ENCODE results near the gene UTS2R.

DNA sequence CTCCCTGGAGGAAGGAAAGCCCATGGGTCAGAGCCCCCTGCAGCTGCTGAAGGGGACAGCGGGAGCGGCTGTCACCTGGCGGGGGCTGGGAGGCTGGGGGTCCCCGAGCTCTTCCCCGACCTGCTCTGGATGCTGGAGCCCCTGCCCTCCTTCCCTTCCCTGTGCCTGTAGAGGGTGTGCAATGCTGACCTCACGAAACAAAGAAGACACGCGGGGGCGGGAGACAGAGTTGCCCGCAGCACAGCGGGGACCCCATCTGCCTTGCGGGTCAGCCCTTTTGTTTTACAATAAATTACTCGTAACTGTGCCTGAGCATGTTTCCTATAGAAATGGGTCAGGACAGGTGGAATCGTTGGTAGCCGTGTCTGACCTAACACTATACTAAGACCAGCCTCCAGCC lies 44.3 kb upstream of the UTS2R start:
- TF ChIP-seq ZBTB21 (tag by site-specific recombination; IDR thresholded peaks at IDR 0.05), result no peak
- TF ChIP-seq, protein P1, sequence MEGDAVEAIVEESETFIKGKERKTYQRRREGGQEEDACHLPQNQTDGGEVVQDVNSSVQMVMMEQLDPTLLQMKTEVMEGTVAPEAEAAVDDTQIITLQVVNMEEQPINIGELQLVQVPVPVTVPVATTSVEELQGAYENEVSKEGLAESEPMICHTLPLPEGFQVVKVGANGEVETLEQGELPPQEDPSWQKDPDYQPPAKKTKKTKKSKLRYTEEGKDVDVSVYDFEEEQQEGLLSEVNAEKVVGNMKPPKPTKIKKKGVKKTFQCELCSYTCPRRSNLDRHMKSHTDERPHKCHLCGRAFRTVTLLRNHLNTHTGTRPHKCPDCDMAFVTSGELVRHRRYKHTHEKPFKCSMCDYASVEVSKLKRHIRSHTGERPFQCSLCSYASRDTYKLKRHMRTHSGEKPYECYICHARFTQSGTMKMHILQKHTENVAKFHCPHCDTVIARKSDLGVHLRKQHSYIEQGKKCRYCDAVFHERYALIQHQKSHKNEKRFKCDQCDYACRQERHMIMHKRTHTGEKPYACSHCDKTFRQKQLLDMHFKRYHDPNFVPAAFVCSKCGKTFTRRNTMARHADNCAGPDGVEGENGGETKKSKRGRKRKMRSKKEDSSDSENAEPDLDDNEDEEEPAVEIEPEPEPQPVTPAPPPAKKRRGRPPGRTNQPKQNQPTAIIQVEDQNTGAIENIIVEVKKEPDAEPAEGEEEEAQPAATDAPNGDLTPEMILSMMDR (tag by site-specific recombination; IDR thresholded peaks at IDR 0.05), result no peak
- TF ChIP-seq YY1 (tag by site-specific recombination; IDR thresholded peaks at IDR 0.05), result no peak
- no peak for TF ChIP-seq ZNF146 (tag by site-specific recombination; IDR thresholded peaks at IDR 0.05)
